ENCODE data around the gene ZNF273. TPM values are rescaled to one million over a fixed set of nuclear protein-coding genes. Genes with fewer than 3 reads are reported as not detected.

ZNF273 gene
- total RNA-seq, 1 donor: 3.7 TPM

DNA sequence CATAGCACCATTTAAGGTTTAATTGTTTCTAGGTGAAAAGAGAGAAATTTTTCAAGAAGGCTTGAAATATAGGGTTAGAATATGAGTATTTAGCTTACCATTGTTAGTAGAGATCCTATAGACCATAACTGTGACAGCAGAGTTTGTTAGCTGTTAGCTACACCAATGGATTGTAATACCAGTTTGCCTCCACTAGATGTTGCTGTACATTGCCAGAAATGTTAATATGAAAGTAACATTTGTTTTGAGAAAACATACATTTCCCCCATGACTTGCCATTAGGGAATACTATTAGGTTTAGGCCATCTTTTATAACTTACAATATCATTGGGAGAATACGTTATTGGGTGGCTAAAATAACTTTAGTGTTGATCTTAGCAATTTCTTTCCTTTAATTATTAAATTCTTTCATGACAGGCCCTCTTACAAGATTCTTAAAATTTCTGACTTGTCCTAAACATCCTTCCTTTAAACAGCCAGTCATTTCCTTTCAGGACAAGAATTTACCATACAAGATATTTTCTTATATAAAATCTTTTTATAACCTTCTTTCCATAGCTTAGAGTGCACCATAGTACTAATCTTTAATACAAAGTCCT, 48.3 kb downstream of the ZNF273 start:
- peak; percentile 63 for DNase-seq (ENCODE audit: low read depth)
- TF ChIP-seq, protein P1, sequence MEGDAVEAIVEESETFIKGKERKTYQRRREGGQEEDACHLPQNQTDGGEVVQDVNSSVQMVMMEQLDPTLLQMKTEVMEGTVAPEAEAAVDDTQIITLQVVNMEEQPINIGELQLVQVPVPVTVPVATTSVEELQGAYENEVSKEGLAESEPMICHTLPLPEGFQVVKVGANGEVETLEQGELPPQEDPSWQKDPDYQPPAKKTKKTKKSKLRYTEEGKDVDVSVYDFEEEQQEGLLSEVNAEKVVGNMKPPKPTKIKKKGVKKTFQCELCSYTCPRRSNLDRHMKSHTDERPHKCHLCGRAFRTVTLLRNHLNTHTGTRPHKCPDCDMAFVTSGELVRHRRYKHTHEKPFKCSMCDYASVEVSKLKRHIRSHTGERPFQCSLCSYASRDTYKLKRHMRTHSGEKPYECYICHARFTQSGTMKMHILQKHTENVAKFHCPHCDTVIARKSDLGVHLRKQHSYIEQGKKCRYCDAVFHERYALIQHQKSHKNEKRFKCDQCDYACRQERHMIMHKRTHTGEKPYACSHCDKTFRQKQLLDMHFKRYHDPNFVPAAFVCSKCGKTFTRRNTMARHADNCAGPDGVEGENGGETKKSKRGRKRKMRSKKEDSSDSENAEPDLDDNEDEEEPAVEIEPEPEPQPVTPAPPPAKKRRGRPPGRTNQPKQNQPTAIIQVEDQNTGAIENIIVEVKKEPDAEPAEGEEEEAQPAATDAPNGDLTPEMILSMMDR (IDR thresholded peaks at IDR 0.05; ENCODE audit: insufficient read depth, low read length): peak; percentile 85
- H3K4me3 ChIP-seq (ENCODE audit: low read depth, low read length): no peak overlapping the region

DNA sequence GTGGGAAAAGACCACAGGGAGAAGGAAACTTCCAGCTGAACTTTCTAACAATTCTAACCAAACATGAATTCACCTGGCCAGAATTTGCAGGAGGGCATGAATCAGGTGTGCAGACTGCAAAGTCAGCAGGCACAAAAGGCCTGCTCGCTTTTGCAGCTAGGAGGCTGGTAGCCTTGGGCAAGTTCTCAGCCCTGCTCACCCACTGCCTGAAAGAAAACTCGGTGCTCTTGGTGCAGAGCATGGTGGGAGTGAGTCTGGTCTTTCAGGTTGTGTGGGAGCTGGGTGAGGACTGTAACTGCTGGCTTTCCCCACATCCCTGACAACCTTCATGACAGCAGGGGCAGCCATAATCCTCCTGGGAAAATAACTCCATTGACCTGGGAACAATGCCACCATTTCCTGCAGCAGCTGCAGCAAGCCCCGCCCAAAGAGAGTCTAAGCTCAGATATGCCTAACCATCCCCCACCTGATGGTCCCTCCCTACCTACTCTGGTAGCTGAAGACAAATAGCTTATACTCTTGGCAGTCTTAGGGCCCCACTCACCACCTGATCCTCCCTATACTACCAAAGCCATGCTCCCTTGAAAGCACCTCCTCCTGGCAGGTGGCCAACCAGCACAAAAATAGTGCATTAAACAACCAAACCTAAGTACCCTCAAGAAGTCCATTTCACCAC, 56.1 kb downstream of the ZNF273 start:
- no peak for DNase-seq (ENCODE audit: low read depth)
- H3K4me3 ChIP-seq (ENCODE audit: low read depth, low read length): no peak overlapping the region
- TF ChIP-seq, protein P1 (IDR thresholded peaks at IDR 0.05; ENCODE audit: insufficient read depth, low read length): no peak

DNA sequence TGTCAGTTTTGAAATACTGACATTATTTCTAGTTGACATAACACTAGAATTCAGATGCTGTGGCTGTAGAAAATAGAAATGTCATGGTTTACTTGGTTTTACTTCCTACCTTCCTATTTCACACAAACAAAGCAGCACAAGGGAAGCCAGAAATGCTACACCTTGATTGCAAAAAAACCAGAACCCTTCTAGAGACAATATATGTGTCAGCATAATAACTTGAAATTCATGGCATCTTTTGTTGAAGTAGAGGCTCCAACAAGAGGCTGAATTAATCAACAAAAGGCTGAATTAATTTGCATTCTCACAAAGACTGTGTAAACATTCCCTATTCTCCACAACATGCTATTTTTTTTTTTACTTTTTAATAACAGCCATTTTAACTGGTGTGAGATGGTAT, 62.5 kb downstream of the ZNF273 start:
- DNase-seq (ENCODE audit: low read depth): no peak
- TF ChIP-seq, protein P1 (IDR thresholded peaks at IDR 0.05; ENCODE audit: insufficient read depth, low read length): no peak
- H3K4me3 ChIP-seq (ENCODE audit: low read depth, low read length): no peak overlapping the region

DNA sequence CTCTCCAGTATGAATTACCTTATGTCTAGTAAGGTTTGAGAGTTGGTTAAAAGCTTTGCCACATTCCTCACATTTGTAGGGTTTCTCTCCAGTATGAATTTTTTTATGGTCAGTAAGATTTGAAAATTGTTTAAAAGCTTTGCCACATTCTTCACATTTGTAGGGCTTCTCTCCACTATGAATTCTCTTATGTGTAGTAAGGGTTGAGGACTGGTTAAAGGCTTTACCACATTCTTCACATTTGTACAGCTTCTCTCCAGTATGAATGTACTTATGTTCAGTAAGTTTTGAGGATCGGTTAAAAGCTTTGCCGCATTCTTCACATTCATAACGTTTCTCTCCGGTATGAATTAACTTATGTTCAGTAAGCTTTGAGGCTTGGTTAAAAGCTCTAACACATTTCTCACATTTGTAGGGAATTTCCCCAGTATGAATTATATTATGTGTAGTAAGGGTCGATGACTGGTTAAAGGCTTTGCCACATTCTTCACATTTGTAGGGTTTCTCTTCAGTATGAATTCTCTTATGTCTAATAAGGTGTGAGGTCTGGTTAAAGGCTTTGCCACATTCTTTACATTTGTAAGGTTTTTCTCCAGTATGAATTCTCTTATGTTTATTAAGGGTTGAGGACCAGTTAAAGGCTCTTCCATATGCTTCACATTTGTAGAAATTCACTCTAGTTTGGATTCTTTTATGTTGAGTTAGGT, 75.6 kb downstream of the ZNF273 start:
- DNase-seq (ENCODE audit: low read depth): no peak
- TF ChIP-seq, protein P1 (IDR thresholded peaks at IDR 0.05; ENCODE audit: insufficient read depth, low read length): no peak

More for the DNA sequence above, 75.6 kb downstream of the ZNF273 start:
- H3K4me3 ChIP-seq (ENCODE audit: low read depth, low read length): no peak overlapping the region

Other genes with a start within 250 kb of the ZNF273 start
- 2.9 and 5.6 TPM in 2 replicates for gene ZNF107, start 237.1 kb upstream of the ZNF273 start, total RNA-seq (ENCODE audit: low replicate concordance)
- gene ZNF138, start 108.8 kb upstream of the ZNF273 start, total RNA-seq (ENCODE audit: low replicate concordance): 4.3 and 6.8 TPM in 2 replicates
- 5.1 and 7.9 TPM in 2 replicates for gene ZNF117, start 87.8 kb downstream of the ZNF273 start, total RNA-seq (ENCODE audit: low replicate concordance)
- gene ERV3-1, start 103.4 kb downstream of the ZNF273 start, total RNA-seq (ENCODE audit: low replicate concordance): 8.0 and 9.0 TPM in 2 replicates

Data from fibroblast of the aortic adventitia (primary cell).